Epidermal melanocyte (primary cell): ENCODE data around the gene BANP.
"Not testable (repeated sequence)": the region's sequence is repeated elsewhere in the genome, so short reads cannot be mapped to it uniquely, and the experiment has no call there.

Experiments used
- DNase-seq: peaks from one replicate; pipeline ENCODE4 v3.0.0; 2011; ENCODE audit warnings: low spot score; ENCODE audit not compliant: insufficient read length

BANP gene

DNA sequence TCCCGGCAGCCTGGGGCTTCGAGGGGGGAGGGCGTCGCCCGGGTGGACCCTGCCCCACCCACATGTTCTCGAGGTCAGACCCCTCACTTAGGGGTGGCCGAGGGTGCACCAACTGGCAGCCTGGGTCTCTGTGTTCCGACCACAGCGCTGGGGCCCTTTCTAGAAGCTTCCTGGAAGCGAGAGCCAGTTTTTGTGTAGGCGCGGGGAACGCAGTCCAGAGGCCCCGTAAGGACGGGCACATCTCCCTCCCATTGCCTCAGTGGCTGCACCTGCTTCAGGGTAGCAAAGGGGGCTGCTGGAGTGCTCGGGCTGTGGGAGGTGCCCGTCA is 148.3 kb downstream of the BANP start:
- DNase-seq: no peak

DNA sequence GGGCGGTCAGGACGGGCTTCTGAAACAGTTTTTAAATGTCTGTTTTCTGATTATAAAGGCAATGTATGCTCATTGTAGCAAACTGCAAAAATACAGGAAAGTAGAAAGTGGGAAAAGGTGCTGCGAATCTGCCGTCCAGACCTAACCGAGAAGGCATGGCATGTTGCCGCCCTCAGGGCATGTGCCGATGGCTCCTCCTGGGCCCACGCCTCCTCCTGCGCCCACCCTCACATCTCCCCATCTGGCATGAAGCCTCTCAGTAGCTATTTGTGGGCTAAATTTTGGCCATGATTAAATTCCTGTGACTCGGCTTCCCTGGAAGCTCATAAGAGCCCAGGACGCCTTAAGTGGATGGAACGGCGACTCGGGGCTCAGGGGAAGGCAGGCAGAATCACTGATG is 148.7 kb downstream of the BANP start:
- DNase-seq: not testable (repeated sequence)

DNA sequence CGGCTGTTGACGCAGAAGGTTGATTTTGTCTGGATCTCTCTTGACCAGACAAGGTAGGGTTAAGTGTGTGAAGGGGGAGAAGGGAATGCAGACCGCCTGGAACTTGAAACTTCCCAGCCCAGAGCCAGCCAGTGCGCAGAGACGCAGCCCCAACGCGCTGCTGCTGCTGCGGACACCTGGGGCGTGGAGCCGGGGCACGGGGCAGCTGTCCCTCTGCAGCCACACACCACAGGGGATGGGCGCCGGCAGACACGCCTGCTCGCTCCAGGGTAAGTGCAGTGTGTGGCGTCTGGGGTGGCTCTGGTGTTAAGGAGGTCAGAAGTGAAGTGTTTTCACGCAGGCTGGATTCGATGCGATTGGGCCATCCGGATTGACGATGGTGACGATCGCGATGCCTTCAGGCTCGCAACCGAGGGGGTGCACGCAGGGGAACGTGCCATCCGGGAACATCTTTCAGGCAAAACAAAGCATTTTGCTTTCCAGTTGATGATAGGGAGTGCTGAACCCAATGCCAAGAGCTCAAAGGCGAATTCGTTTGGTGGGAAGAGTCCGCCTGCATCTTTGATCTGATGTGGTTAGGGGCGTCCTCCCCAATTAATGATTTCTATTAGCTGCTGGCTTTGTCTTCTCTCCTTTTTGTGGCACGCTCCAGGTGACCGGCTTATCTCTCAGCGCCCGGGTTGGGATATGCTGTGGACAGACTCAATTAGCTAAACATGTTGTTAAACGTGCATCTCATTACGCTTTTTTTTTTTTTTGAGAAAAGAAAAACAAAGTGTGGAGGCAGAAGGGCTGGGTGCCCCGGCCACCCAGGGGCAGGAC is 149.8 kb downstream of the BANP start:
- not testable (repeated sequence) for DNase-seq

DNA sequence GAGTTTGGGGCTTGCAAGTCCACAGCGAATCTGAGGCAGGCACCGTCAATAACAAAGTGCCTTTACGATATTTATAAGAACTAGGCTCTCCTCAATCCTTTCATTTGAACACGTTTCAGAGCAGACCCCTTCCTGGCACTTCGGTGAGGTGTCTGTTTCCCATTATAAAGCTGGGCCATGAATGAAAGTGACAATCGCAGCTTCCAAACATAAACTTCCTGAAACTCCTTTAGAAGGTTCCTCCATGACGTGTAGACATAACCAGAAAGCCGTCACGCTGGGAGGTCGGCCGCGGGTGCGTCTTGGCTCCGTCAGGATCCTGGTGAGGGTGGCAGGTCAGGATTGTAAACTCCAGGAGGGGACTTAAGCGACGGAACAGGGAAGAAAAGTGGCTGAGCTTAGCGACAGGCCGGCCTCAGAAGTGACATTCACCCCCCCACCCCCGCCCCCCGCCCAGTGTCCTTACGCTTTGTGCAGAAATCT is 150.4 kb downstream of the BANP start:
- not testable (repeated sequence) for DNase-seq

DNA sequence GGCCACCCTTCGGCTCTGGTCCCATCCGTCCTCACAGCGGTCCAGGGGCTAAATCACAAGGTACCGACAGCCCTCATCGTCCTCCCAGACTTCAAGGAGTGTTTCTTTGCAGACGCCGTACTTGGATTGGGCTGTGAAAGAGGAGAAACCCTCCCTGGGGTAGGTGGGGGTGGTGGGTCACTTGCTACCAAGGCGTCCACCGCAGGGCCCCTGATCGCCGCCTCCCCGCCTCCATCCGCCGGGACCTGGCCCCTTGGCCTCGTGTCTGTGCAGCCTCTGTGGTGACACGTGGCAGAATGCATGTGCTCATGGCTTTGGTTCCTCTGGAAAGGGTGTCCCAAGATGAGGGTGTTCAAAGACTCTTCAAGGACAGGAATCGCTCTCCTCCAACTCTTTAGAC is 151.4 kb downstream of the BANP start:
- DNase-seq: no peak

DNA sequence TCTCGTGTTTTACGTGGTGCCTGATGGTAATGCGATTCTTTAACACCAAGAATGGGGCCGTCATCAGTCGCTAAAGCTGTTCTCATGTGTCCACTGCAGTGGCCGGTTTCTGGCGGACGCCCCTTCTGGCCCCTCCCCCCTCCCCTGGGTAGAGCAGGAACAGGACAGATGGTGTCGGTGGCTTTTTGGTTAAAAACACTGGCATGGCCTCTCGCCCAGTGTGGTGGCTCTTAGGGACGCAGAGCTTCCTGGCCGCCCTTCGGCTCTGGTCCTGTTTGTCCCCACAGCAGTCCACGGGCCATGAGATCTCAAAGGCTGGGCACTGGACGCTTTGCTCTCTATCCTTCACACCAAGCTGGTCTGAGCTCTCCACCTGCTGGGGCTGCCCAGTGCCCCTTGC is 151.8 kb downstream of the BANP start:
- no peak for DNase-seq

DNA sequence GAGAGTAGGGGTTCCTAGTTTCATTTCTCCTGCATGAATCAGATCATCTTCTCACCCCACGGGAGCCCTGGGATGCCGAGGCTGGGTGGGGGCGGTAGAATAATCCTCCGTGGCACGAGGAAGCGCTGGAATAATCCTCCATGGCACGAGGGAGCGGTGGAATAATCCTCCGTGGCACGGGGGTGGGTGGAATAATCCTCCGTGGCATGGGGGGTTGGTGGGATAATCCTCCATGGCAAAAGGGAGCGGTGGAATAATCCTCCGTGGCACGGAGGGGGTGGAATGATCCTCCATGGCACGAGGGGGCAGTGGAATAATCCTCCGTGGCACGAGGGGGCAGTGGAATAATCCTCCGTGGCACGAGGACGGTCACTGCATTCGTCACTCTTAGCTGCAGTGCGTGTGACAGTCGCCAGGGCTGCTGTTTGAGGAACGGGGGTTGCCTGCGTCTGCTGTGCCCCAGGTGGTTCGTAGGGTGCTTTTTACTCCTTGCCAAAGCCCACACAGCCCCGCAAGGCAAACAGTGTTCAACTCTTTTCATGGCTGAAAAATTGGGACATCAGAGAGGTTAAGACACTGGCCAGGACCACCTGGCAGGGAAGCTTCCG is 152.5 kb downstream of the BANP start:
- DNase-seq: no peak

DNA sequence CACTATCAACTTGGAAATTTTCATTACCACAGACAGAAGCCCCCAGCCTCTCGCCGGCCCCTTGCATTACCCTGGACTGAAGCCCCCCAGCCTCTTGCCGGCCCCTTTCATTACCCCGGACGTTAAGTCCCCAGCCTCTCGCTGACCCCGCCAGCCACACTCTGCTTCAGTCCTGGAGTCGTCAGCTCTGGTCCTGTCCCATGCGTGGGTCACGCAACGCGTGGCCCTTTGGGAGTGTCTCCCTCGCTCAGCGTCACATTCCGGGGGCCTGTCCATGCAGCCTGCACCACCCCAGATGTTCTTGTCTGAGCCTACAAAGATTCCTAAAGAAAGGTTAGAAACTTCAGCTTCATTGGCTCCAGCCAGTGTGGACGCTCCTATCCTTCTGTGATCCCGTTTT is 153.1 kb downstream of the BANP start:
- DNase-seq: not testable (repeated sequence)

DNA sequence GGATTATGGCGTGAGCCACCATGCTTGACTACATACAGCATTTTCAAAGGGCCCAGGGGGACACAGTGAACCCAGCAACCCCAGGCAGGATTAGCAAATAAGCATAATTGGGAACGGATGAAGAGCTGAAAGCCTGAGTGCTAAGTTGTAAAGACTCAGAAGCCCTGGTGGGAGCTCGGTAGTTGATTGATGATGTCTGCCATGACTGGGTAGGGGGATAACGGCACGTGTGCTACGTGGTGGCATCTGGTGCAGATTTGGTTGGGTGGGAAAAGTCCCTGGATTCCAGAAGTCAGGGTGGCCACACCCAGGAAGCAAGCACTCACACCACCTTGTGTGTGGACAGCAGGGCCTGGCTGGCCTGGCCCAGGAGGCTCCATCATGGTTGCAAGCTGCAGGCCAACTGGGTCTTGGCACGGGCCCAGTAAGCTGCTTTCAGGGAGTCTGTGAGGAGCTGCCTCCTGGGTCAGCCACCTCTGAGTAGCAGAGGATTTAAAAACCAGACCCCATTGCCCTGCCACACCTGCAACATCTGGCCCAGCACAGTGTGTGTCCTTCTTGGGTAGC is 154.4 kb downstream of the BANP start:
- DNase-seq: not testable (repeated sequence)

DNA sequence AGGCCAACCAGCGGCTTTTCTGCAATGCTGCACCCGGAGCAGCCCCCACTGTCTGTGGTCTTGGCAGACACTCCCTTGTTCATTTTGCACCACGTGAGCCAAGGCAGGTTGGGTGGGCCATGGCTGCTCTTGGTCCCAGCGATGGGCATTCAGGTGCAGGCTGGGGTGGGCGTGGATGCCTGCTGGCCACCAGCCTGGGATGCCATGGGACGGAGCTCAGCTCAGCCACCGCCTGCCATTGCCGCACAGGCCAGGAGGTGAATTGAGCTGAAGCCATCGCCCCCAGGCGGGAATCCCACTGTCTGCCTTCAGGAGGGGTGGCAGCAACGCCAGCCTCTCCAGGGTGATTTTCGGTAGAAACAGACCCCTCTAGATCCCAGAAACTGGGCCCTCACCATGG is 155.3 kb downstream of the BANP start:
- not testable (repeated sequence) for DNase-seq

DNA sequence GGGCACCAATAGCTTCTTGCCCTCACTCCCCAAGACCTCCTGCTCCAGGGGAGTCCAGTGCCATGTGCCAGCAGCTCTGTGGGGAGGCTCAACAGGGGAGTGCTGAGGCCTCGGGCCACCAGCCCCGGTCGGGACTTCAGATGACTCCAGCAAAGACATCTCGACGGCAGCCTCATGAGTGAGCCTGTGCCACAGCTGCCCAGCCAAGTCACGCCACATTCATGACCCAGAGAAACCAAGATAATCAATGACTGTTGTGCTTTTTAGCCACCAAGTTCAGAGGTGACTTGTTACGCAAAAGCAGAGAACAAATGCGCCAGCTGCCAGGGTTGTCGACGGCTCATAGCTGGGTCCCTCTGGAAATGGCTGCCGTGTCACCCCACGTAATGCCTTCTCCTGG is 157.5 kb downstream of the BANP start:
- no peak for DNase-seq

DNA sequence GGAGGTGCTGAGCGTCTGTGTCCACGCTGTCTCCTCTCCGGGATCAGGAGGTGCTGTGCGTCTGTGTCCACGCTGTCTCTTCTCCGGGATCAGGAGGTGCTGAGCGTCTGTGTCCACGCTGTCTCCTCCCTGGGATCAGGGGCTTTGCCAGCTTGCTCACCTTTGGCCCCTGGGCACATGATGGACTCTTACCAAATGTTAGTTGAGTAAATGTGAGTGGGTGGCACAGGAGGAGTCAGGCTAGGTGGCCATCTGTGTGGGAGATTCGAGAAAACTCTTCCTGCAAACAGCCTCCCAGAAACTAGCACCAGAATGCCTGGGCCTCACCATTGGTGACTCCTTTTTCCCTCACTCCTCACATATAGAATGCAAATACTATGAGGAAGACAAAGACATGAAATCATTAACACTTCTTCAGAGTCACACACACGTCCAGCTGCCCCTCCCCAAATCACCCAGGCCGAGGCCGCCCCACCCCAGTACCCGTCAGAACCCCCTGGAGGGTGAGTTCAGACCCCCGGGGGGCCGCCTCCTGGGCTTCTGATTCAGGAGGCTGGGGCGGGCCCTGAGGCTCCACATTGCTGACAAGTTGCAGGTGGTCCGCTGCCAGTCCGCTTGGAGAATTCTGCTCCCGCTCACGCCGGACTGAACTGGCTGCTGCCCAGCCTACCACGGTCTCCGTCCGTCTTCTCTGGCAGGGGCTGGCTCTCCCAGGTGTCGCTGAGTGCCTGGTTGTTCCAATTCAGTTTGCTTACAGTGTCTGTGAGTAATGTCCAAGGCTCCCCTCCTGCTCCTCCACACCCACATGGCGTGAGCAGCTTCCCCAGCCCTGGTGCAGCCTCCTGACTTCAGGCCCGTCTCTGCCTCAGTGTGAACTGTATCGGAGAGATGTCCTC is 158.7 kb downstream of the BANP start:
- not testable (repeated sequence) for DNase-seq

DNA sequence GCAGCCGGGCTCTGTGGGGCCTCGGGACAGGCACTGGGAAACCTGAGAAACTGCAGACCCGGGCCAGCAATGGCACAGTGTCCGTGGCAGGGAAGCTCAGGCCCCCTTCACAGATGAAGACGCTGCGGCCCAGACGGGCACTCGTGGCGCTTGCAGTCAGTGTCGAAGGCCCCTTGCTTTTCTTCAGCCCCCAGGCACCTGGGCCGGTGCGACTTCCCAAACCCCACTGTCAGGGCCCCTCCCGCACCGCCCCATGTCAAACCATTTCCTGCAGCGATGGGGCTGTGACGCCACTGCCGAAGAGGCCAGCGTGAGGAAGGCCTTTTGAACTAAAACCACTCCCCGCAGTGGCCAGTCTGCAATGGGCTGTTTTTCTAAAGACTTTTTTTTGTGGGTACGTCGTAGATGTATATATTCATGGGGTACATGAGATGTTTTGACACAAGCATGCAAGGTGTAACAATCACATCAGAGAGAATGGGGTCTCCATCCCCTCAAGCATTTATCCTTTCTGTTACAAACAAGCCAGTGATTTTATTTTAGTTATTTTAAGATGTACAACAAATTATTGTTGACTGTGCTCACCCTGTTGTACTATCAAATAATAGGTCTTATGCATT is 159.8 kb downstream of the BANP start:
- DNase-seq: not testable (repeated sequence)

DNA sequence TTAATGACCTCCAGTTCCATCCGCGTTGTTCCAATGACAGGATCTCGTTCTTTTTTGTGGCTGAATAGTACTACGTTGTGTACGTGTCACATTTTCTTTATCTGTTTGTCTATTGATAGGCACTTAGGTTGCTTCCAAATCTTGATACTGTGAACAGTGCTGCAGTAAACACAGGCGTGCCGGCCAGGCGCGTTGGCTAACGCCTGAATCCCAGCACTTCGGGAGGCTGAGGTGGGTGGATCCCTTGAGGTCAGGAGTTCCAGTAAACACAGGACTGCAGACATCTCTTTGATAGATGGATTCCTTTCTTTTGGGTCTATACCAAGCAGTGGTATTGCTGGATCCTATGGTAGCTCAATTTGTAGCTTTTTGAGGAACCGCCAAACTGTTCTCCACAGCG is 160.7 kb downstream of the BANP start:
- not testable (repeated sequence) for DNase-seq

DNA sequence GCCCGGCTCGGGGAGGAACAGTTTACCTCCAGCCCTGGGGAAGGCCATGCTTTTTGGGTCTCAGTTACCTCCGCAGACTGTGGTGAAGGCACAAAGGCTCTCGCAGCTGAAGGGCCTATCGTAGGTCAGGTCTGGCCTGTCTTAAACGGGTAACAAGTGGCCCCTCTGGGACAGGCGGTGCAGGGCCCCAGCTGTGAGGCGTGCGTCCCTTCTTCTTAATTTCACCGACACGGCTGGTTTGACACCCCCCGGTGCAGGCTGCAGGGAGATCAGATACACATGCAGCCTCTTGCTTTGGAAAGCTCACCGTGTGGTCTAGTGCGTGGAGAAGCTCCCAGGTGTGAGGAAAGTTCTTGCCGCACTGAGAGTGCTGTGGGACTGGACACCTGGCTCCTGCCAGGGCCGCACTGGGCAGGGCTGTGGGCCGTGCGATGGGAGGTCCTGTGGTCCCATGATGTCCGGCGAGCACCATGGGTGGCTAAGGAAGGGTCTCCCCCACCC is 162.4 kb downstream of the BANP start:
- no peak for DNase-seq

DNA sequence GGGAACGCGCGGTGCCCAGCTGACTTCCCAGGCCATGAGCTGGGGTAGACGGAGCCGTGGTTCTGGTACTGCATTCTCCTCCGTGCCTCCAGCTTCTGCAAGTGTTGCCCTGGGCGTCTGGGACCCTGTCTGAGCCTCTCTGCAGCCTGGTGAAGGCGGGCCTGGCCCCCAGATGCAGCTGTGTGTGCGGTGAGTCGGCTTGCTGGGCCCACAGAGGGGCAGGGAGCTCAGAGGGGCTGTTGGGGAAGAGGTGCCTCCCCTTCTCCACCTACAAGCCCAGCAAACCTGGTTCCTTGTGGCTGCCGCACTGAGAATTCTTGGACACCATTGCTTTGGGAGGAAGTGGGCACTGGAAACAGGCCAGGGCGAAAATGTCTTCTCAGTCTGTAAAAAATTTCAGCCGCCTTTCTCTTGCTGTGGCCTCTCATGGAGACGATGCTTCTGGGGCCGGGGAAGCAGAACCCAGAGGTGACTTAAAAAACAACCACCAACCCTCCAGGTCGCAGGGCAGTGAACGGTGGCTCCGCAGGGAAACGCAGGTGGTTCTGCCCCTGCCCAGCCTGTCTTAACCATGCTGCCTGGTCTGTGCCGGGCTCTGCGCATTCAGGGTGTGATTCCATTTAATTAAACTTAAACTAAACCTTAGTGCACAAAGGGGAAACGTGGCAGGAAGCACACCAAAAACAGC is 163.5 kb downstream of the BANP start:
- not testable (repeated sequence) for DNase-seq

DNA sequence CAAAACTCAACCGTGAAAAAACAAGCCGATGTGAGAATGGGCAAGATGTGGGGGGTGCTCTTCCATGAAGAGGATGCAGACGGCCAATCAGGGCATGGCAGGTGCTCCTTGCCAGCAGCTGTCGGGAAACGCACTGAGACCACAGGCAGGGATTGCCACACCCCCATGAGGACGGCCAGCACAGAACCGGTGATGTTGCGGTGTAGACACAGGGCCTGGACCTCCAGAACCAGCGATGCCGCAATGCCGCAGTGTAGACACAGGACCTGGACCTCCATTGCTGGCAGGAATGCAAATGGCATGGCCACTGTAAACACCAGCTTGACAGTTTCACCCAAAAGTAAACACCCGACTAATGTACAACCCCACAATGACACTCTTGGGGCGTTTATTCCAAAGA is 164.9 kb downstream of the BANP start:
- no peak for DNase-seq

DNA sequence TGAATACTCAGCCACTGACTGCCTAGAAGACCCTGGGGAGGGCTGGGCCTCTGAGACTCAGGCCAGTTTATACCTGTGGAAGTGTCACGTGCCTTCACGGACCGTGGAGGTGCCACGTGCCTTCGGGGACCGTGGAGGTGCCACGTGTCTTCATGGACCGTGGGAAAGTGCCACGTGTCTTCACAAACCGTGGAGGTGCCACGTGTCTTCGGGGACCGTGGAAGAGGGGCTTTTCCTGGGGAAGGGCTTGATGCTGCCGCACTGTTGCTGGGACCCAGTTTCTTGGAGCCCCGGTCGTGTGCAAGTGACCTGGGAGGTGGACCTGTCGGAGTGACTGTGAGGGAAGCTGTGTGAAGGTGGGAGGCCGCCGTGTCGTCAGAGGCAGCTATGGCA is 166.2 kb downstream of the BANP start:
- no peak for DNase-seq

DNA sequence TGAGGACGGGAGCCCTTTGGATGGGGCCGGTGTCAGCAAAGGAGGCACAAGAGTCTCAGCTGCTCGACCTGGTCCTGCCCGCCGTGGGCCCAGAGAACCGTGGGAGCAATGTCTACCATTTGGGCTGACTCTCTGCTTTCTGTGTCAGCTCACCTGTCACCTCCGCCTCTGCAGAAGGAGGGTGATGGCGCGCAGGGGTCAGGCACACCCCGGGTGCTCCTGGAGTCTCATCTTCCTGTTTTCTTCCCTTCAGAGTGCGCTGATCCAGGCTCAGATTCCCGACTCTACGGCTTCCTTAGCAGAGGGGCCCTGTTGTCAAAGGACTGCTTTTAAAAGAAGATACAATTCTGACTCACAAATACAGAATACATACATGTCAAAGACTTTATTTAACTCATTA is 167.1 kb downstream of the BANP start:
- no peak for DNase-seq
